ENCODE data around the gene SYT9.

- no peak for TF ChIP-seq RCOR1 (IDR thresholded peaks at IDR 0.05; ENCODE audit: insufficient replicate concordance, low read length)
- no peak for TF ChIP-seq CTCF (conservative IDR thresholded peaks at IDR 0.05; ENCODE audit: low read depth, low read length)
- TF ChIP-seq MXI1 (IDR thresholded peaks at IDR 0.05; ENCODE audit: borderline replicate concordance, low read depth, low read length): no peak
- TF ChIP-seq POLR2A (IDR thresholded peaks at IDR 0.05; ENCODE audit: low read depth, low read length): no peak
- no peak for TF ChIP-seq CEBPB (IDR thresholded peaks at IDR 0.05; ENCODE audit: low read depth, low read length)
- TF ChIP-seq CHD1 (IDR thresholded peaks at IDR 0.05; ENCODE audit: low read depth, low read length): no peak
- no peak for TF ChIP-seq RFX5 (IDR thresholded peaks at IDR 0.05; ENCODE audit: low read depth, low read length)
- TF ChIP-seq FOS (IDR thresholded peaks at IDR 0.05; ENCODE audit: low read depth, low read length): no peak
- TF ChIP-seq USF2 (IDR thresholded peaks at IDR 0.05; ENCODE audit: low read depth, low read length): no peak
- no peak for TF ChIP-seq RAD21 (IDR thresholded peaks at IDR 0.05; ENCODE audit: low read length)
- TF ChIP-seq SMC3 (IDR thresholded peaks at IDR 0.05; ENCODE audit: low read depth, low read length): no peak
- TF ChIP-seq NFE2L2 (IDR thresholded peaks at IDR 0.05; ENCODE audit: low read depth, low read length): no peak
- no peak for TF ChIP-seq BHLHE40 (IDR thresholded peaks at IDR 0.05; ENCODE audit: low read depth, low read length)
Measured at GRCh38 chr11:7376386-7376785, 124.7 kb downstream of the SYT9 start.
